Activated T-cell treated with anti-CD3 and anti-CD28 coated beads for 4 hours (primary cell): ENCODE results near the gene RAP1GAP2.

Experiments
- DNase-seq: peaks from one replicate; pipeline ENCODE4 v3.0.0-alpha.2; 2020

The RAP1GAP2 gene

GRCh38 chr17:2950846-2951245, 154.6 kb downstream of the RAP1GAP2 start:
- no peak for DNase-seq

GRCh38 chr17:2952174-2952845, 156.1 kb downstream of the RAP1GAP2 start:
- DNase-seq, result no peak

- no peak for DNase-seq
These were observed 158.7 kb downstream of the RAP1GAP2 start for GRCh38 chr17:2954898-2955445.

GRCh38 chr17:2955931-2956582, 159.8 kb downstream of the RAP1GAP2 start:
- no peak for DNase-seq

- no peak for DNase-seq
These were observed 161.5 kb downstream of the RAP1GAP2 start for GRCh38 chr17:2957631-2958286.

GRCh38 chr17:2958706-2959222, 162.5 kb downstream of the RAP1GAP2 start:
- DNase-seq, result no peak

GRCh38 chr17:2959371-2960130, 163.3 kb downstream of the RAP1GAP2 start:
- no peak for DNase-seq

- DNase-seq, result no peak
These were observed 165.2 kb downstream of the RAP1GAP2 start for GRCh38 chr17:2961446-2961845.

- no peak for DNase-seq
These were observed 166.0 kb downstream of the RAP1GAP2 start for GRCh38 chr17:2962236-2962635.

- DNase-seq, result no peak
These were observed 166.5 kb downstream of the RAP1GAP2 start for GRCh38 chr17:2962729-2963128.

- no peak for DNase-seq
These were observed 167.2 kb downstream of the RAP1GAP2 start for GRCh38 chr17:2963332-2964027.

- DNase-seq, result no peak
These were observed 167.8 kb downstream of the RAP1GAP2 start for GRCh38 chr17:2964028-2964356.

GRCh38 chr17:2964370-2964769, 168.1 kb downstream of the RAP1GAP2 start:
- DNase-seq, result no peak

- DNase-seq, result no peak
These were observed 168.6 kb downstream of the RAP1GAP2 start for GRCh38 chr17:2964831-2965230.

GRCh38 chr17:2965621-2966595, 169.7 kb downstream of the RAP1GAP2 start:
- DNase-seq, result no peak

- DNase-seq, result no peak
These were observed 171.3 kb downstream of the RAP1GAP2 start for GRCh38 chr17:2967515-2967914.

GRCh38 chr17:2971851-2972250, 175.6 kb downstream of the RAP1GAP2 start:
- DNase-seq, result no peak

GRCh38 chr17:2972749-2973148, 176.5 kb downstream of the RAP1GAP2 start:
- no peak for DNase-seq

GRCh38 chr17:2974347-2974746, 178.1 kb downstream of the RAP1GAP2 start:
- no peak for DNase-seq

GRCh38 chr17:2975469-2975958, 179.3 kb downstream of the RAP1GAP2 start:
- no peak for DNase-seq

- no peak for DNase-seq
These were observed 180.9 kb downstream of the RAP1GAP2 start for GRCh38 chr17:2977157-2977556.
